C4-2B (cell line): Measurements from ENCODE around the gene MAST1.
A peak's percentile ranks its signal among the peaks of the same experiment; 100 is the strongest.

Source experiments
- H3K27ac ChIP-seq: fragments of 450-650 bp; 2 replicates; pipeline ENCODE4 v1.5.1; 2017
- ZFX ChIP-seq: fragments of 450-650 bp; IDR thresholded peaks from 2 replicates; pipeline ENCODE4 v1.6.1; 2017
- TF ChIP-seq, protein P1 (sequence below): fragments of 450-650 bp; conservative IDR thresholded peaks from 2 replicates; pipeline ENCODE4 v1.5.1; 2017; ENCODE audit warnings: mild to moderate bottlenecking

Gene MAST1

GRCh38 chr19:12872941-12873890 is 34.9 kb downstream of the MAST1 start:
- TF ChIP-seq, protein P1, sequence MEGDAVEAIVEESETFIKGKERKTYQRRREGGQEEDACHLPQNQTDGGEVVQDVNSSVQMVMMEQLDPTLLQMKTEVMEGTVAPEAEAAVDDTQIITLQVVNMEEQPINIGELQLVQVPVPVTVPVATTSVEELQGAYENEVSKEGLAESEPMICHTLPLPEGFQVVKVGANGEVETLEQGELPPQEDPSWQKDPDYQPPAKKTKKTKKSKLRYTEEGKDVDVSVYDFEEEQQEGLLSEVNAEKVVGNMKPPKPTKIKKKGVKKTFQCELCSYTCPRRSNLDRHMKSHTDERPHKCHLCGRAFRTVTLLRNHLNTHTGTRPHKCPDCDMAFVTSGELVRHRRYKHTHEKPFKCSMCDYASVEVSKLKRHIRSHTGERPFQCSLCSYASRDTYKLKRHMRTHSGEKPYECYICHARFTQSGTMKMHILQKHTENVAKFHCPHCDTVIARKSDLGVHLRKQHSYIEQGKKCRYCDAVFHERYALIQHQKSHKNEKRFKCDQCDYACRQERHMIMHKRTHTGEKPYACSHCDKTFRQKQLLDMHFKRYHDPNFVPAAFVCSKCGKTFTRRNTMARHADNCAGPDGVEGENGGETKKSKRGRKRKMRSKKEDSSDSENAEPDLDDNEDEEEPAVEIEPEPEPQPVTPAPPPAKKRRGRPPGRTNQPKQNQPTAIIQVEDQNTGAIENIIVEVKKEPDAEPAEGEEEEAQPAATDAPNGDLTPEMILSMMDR: no peak
- no peak for TF ChIP-seq ZFX
- peak overlapping the region; percentile 40; the same call in 1 of the 2 replicates for H3K27ac ChIP-seq

DNA sequence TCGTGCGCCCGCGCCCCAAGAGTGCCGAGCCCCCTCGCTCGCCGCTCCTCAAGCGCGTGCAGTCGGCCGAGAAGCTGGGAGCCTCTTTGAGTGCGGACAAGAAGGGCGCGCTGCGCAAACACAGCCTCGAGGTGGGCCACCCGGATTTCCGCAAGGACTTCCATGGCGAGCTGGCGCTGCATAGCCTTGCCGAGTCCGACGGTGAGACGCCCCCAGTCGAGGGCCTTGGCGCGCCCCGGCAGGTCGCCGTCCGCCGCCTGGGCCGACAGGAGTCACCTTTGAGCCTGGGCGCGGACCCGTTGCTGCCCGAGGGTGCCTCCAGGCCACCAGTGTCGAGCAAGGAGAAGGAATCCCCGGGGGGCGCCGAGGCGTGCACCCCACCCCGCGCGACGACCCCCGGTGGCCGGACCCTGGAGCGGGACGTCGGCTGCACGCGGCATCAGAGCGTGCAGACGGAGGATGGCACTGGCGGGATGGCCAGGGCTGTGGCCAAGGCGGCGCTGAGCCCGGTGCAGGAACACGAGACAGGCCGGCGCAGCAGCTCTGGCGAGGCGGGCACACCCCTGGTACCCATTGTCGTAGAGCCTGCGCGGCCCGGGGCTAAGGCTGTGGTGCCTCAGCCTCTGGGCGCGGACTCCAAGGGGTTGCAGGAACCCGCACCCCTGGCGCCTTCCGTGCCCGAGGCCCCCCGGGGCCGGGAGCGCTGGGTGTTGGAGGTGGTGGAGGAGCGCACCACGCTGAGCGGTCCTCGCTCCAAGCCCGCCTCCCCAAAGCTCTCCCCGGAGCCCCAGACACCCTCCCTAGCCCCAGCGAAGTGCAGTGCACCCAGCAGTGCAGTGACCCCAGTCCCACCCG is 35.8 kb downstream of the MAST1 start:
- TF ChIP-seq, protein P1: no peak
- TF ChIP-seq ZFX: no peak
- peak overlapping the region; percentile 40; the same call in 1 of the 2 replicates for H3K27ac ChIP-seq

DNA sequence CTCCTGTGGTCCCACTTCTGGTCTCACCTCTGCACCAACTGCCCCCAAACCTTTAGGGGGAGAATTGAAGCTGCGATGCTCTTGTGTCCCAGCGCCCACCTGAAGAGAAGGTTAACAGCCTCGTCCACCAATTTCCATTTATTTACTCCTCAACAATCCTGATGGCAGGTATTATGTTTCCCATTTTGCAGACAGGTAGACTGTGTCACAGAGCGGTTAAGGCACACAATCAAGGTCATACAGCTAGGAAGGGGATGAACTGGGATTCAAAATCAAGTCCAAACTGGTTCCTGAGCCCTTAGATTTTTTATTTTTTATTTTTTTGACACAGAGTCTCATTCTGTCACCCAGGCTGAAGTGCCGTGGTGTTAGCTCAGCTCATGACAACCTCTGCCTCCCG is 36.8 kb downstream of the MAST1 start:
- TF ChIP-seq ZFX: no peak
- H3K27ac ChIP-seq: no peak overlapping the region

- H3K27ac ChIP-seq: peak overlapping the region; percentile 85
- TF ChIP-seq ZFX: 0 out of 2 replicates have a peak, but pooled peaks have one; percentile 41
- TF ChIP-seq, protein P1: no peak
These were observed 42.3 kb downstream of the MAST1 start for GRCh38 chr19:12880551-12881171.

DNA sequence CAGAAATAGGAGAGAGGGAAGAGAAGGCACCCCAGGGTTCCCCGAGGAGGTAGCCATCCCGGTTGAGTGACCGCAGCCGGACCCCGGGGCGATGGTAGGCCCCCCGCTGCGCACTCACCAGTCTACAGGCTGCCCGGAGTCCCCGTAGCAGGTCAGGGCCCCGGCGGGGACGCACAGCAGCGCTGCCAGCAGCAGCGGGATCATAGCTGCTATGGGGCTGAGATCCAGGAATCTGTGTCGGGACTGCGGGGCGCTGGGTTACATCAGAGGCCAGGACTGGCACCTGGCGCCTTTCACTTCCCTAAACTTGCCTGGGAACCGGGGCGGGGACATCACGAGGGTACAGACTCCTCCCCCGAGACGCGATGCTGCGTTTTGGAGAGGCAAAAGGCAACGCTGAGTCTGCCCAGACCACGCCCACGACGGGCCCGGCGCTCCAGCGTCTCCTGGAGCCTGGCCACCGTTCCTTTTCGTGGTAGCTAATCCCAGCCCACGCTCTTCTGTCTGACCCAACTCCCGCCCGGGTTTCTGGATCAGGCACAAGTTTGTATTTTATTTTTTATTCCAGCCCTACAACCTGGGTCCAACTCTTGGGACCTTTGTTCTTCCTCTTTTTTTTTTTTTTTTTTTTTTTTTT is 43.0 kb downstream of the MAST1 start, which contains the start of gene DNASE2:
DNASE2 (minus strand) TSS at position 278 of the 637 bp plus-strand sequence; CDS start at position 204, 74 bp downstream.
- peak within 1 kb of the TSS; percentile 85 for H3K27ac ChIP-seq
- TF ChIP-seq ZFX: no peak
- TF ChIP-seq, protein P1: no peak

- H3K27ac ChIP-seq: no peak overlapping the region
- no peak for TF ChIP-seq ZFX
- TF ChIP-seq, protein P1: no peak
These were observed 44.3 kb downstream of the MAST1 start for GRCh38 chr19:12882589-12882988.

GRCh38 chr19:12884202-12884601 is 45.9 kb downstream of the MAST1 start:
- no peak for TF ChIP-seq ZFX
- TF ChIP-seq, protein P1: no peak
- H3K27ac ChIP-seq: peak overlapping the region; percentile 64; the same call in 1 of the 2 replicates
